Measurements from ENCODE around the gene ILKAP.

DNA sequence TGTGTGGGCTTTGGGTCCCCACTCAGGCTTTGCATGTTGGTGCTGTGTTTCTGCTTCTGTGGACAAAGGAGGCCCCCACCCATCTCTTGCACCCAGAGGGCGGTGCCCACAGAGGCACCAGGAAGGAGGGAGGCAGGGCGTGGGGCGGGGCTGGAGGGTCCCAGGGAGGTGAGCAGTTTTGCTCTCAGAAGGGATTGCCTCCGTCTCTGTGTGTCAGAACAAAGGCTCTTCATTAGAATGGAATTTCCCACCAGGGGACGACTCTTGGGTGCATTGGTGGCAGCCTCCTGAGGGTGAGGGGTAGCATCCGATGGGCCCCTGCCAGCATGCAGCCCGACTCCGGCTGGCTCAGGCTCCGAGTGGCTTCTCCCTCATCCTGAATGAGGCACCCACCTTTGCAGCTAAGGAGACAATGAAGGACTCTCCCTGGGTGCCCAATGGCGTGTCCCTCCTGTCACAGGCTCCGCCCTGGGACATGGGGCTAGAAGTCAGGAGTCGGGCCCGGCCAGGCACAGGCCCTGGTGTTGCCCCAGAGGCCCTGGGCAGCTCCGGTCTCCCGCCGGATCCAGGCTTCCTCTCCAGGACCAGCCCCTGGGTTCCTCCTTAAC, 51.8 kb downstream of the ILKAP start:
- no peak for TF ChIP-seq EZH2 (IDR thresholded peaks at IDR 0.05; ENCODE audit: low read length, missing control alignments)
- TF ChIP-seq, protein P1, sequence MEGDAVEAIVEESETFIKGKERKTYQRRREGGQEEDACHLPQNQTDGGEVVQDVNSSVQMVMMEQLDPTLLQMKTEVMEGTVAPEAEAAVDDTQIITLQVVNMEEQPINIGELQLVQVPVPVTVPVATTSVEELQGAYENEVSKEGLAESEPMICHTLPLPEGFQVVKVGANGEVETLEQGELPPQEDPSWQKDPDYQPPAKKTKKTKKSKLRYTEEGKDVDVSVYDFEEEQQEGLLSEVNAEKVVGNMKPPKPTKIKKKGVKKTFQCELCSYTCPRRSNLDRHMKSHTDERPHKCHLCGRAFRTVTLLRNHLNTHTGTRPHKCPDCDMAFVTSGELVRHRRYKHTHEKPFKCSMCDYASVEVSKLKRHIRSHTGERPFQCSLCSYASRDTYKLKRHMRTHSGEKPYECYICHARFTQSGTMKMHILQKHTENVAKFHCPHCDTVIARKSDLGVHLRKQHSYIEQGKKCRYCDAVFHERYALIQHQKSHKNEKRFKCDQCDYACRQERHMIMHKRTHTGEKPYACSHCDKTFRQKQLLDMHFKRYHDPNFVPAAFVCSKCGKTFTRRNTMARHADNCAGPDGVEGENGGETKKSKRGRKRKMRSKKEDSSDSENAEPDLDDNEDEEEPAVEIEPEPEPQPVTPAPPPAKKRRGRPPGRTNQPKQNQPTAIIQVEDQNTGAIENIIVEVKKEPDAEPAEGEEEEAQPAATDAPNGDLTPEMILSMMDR (conservative IDR thresholded peaks at IDR 0.05 in 1 of 2, IDR thresholded peaks at IDR 0.05 in 1 of 2; ENCODE audit: low read depth in 1 of 2, low read length in 2 of 2), result no peak

All from fibroblast of lung (primary cell).